Neural cell (in vitro differentiated cells): ENCODE measurements around the gene PEA15. TPM values are rescaled to one million over a fixed set of nuclear protein-coding genes. Genes with fewer than 3 reads are reported as not detected.

Experiments used
- H2AFZ ChIP-seq: fragments of 200-600, 300-800 bp; sonication (generic), shearing (Covaris generic); 2 replicates; pipeline ENCODE4 v1.6.0; 2014; ENCODE audit warnings: low read depth, mild to moderate bottlenecking, antibody characterized with exemption, low read length, moderate library complexity
- H3F3A ChIP-seq: fragments of 200-600 bp; shearing (Covaris generic); 2 replicates; pipeline ENCODE4 v1.6.1; 2016; ENCODE audit warnings: mild to moderate bottlenecking, moderate library complexity, mixed read lengths, antibody characterized with exemption, low read length; ENCODE audit not compliant: insufficient read depth, poor library complexity, severe bottlenecking
- H3K27ac ChIP-seq: fragments of 200-600, 300-800 bp; sonication (generic), shearing (Covaris generic); 2 replicates; pipeline ENCODE4 v1.5.1; 2014; ENCODE audit warnings: mild to moderate bottlenecking, low read length, moderate library complexity
- H3K27me3 ChIP-seq: fragments of 300-800, 200-600 bp; sonication (generic), shearing (Covaris generic); 2 replicates; pipeline ENCODE4 v1.6.0; 2014; ENCODE audit warnings: mild to moderate bottlenecking, low read depth, low read length, moderate library complexity; ENCODE audit not compliant: insufficient read depth
- H3K36me3 ChIP-seq: fragments of 300-800, 200-600 bp; sonication (generic), shearing (Covaris generic); 2 replicates; pipeline ENCODE4 v1.5.1; 2014; ENCODE audit warnings: mild to moderate bottlenecking, antibody characterized with exemption, low read length, moderate library complexity; ENCODE audit not compliant: insufficient read depth
- H3K4me2 ChIP-seq: fragments of 300-800, 200-600 bp; sonication (generic), shearing (Covaris generic); 2 replicates; pipeline ENCODE4 v1.6.0; 2014; ENCODE audit warnings: mild to moderate bottlenecking, low read length
- H3K4me3 ChIP-seq: fragments of 300-800, 200-600 bp; sonication (generic), shearing (Covaris generic); 2 replicates; pipeline ENCODE4 v1.5.1; 2014; ENCODE audit warnings: mild to moderate bottlenecking, low read length, moderate library complexity
- H3K79me2 ChIP-seq: fragments of 200-600 bp; shearing (Covaris generic); replicated peaks from 2 replicates; pipeline ENCODE4 v1.6.0; 2014; ENCODE audit warnings: mild to moderate bottlenecking, low read length, moderate library complexity; ENCODE audit not compliant: insufficient read depth
- H3K9ac ChIP-seq: fragments of 300-800, 200-600 bp; sonication (generic), shearing (Covaris generic); 2 replicates; pipeline ENCODE4 v1.6.1; 2016; ENCODE audit warnings: mild to moderate bottlenecking, low read length, mixed read lengths
- H3K9me2 ChIP-seq: fragments of 200-600 bp; shearing (Covaris generic); 2 replicates; pipeline ENCODE4 v1.6.1; 2016; ENCODE audit warnings: mild to moderate bottlenecking, low read length, mixed read lengths; ENCODE audit not compliant: insufficient read depth
- H3K9me3 ChIP-seq: fragments of 200-600, 300-800 bp; sonication (generic), shearing (Covaris generic); 2 replicates; pipeline ENCODE4 v1.6.1; 2016; ENCODE audit warnings: mild to moderate bottlenecking, mixed run types, low read length, moderate library complexity, mixed read lengths
- H4K20me1 ChIP-seq: fragments of 200-600 bp; shearing (Covaris generic); 2 replicates; pipeline ENCODE4 v1.6.1; 2016; ENCODE audit warnings: mild to moderate bottlenecking, mixed run types; ENCODE audit not compliant: insufficient read depth
- EP300 ChIP-seq: fragments of 450-650 bp; conservative IDR thresholded peaks from 2 replicates; pipeline ENCODE4 v1.6.1; 2014; ENCODE audit warnings: antibody characterized with exemption, mild to moderate bottlenecking, moderate library complexity; ENCODE audit not compliant: poor library complexity, severe bottlenecking
- EZH2 ChIP-seq: fragments of 200-600, 300-800 bp; shearing (Covaris generic), sonication (generic); IDR thresholded peaks from 2 replicates; pipeline ENCODE4 v1.6.1; 2014; ENCODE audit warnings: antibody characterized with exemption, low read length, borderline replicate concordance, mild to moderate bottlenecking; ENCODE audit not compliant: insufficient read depth, poor library complexity, severe bottlenecking
- MXI1 ChIP-seq: fragments of 450-650 bp; conservative IDR thresholded peaks from 2 replicates; pipeline ENCODE4 v1.6.1; 2014; ENCODE audit warnings: antibody characterized with exemption, mild to moderate bottlenecking; ENCODE audit not compliant: poor library complexity, severe bottlenecking
- POLR2AphosphoS5 ChIP-seq: IDR thresholded peaks from 2 replicates; pipeline ENCODE4 v1.6.1; 2012
- RAD21 ChIP-seq: fragments of 450-650 bp; conservative IDR thresholded peaks from 2 replicates; pipeline ENCODE4 v1.6.1; 2014; ENCODE audit warnings: antibody characterized with exemption, mild to moderate bottlenecking, moderate library complexity
- REST ChIP-seq: IDR thresholded peaks from 2 replicates; pipeline ENCODE4 v1.6.1; 2012; ENCODE audit warnings: borderline replicate concordance
- SMC3 ChIP-seq: fragments of 450-650 bp; conservative IDR thresholded peaks from 2 replicates; pipeline ENCODE4 v1.6.1; 2014; ENCODE audit warnings: antibody characterized with exemption, mild to moderate bottlenecking, moderate library complexity; ENCODE audit not compliant: poor library complexity
- TAF1 ChIP-seq: IDR thresholded peaks from 2 replicates; pipeline ENCODE4 v1.6.1; 2012; ENCODE audit warnings: low read depth
- polyA plus RNA-seq: library from polyadenylated mRNA; depleted of rRNA; stranded (reverse); fragments of >200 nt; gene quantifications from 2 replicates; pipeline ENCODE4 v1.2.3, GENCODE V29; 2014
- TF ChIP-seq, protein P1 (sequence below): fragments of 450-650 bp; IDR thresholded peaks from 2 replicates; pipeline ENCODE4 v1.5.1; 2014; ENCODE audit warnings: antibody characterized with exemption, mild to moderate bottlenecking, moderate library complexity; ENCODE audit not compliant: poor library complexity, severe bottlenecking

Gene PEA15
- polyA plus RNA-seq, 1 donor from 2014 or later = 46.4 TPM

- H3K79me2 ChIP-seq = no peaks in the 10 kb centered on the region
Observed at GRCh38 chr1:160193832-160194736, 11.1 kb upstream of the PEA15 start.

GRCh38 chr1:160194737-160195059, 10.5 kb upstream of the PEA15 start:
- no peaks in the 10 kb centered on the region for H3K27me3 ChIP-seq
- H3K4me3 ChIP-seq = no peak overlapping the region
- H3K4me2 ChIP-seq = no peak overlapping the region
- no peaks in the 10 kb centered on the region for H3K9me2 ChIP-seq
- H3K27ac ChIP-seq = no peak overlapping the region
- H2AFZ ChIP-seq = no peak overlapping the region
- no peaks in the 10 kb centered on the region for H3K9me3 ChIP-seq
- no peak for TF ChIP-seq RAD21
- TF ChIP-seq SMC3 = no peak
- no peak for TF ChIP-seq REST
- no peak for TF ChIP-seq MXI1
- TF ChIP-seq EP300 = no peak
- no peak for TF ChIP-seq POLR2AphosphoS5
- TF ChIP-seq EZH2 = no peak
- H3F3A ChIP-seq = no peaks in the 10 kb centered on the region
- H3K79me2 ChIP-seq = no peaks in the 10 kb centered on the region
- no peaks in the 10 kb centered on the region for H4K20me1 ChIP-seq
- no peak overlapping the region for H3K9ac ChIP-seq
- no peaks in the 10 kb centered on the region for H3K36me3 ChIP-seq

More at GRCh38 chr1:160193832-160194736, 11.1 kb upstream of the PEA15 start:
- Histone ChIP-seq H3K9me3 (no peaks in the 10 kb centered on the region), H3K4me2 (no peak overlapping the region), H4K20me1 (no peaks in the 10 kb centered on the region), H3K4me3 (no peak overlapping the region), H3K9ac (peak overlapping the region; percentile 5), H2AFZ (no peak overlapping the region), H3K27me3 (no peaks in the 10 kb centered on the region), H3K9me2 (no peaks in the 10 kb centered on the region), H3F3A (no peaks in the 10 kb centered on the region), H3K36me3 (no peaks in the 10 kb centered on the region), H3K27ac (no peak overlapping the region)
- TF ChIP-seq EZH2 (no peak), MXI1 (no peak), TAF1 (no peak), POLR2AphosphoS5 (no peak), EP300 (no peak), SMC3 (no peak), REST (no peak), RAD21 (no peak)
- TF ChIP-seq, protein P1, sequence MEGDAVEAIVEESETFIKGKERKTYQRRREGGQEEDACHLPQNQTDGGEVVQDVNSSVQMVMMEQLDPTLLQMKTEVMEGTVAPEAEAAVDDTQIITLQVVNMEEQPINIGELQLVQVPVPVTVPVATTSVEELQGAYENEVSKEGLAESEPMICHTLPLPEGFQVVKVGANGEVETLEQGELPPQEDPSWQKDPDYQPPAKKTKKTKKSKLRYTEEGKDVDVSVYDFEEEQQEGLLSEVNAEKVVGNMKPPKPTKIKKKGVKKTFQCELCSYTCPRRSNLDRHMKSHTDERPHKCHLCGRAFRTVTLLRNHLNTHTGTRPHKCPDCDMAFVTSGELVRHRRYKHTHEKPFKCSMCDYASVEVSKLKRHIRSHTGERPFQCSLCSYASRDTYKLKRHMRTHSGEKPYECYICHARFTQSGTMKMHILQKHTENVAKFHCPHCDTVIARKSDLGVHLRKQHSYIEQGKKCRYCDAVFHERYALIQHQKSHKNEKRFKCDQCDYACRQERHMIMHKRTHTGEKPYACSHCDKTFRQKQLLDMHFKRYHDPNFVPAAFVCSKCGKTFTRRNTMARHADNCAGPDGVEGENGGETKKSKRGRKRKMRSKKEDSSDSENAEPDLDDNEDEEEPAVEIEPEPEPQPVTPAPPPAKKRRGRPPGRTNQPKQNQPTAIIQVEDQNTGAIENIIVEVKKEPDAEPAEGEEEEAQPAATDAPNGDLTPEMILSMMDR = no peak
